Esophagus mucosa (tissue), 1 donor: ENCODE data around the gene CNTN4. TPM values are rescaled to one million over a fixed set of nuclear protein-coding genes. Genes with fewer than 3 reads are reported as not detected.
"Not testable (repeated sequence)": the region's sequence is repeated elsewhere in the genome, so short reads cannot be mapped to it uniquely, and the experiment has no call there.

ENCODE experiments used
- ATAC-seq: fragments of 200-7000 bp; cut with Tn5 transposase; one replicate; pipeline ENCODE4 v1.9.1; 2020
- total RNA-seq: library from RNA; stranded (reverse); gene quantifications from one replicate; pipeline ENCODE4 v1.2.4, GENCODE V29; 2023
- donor health status: DM: yes; HTN: yes; CAD: no.

The CNTN4 gene
- total RNA-seq, 1 donor from 2014 or later: 0.68 TPM

GRCh38 chr3:2820982-2821381 is 722.3 kb downstream of the CNTN4 start:
- not testable (repeated sequence) for ATAC-seq

DNA sequence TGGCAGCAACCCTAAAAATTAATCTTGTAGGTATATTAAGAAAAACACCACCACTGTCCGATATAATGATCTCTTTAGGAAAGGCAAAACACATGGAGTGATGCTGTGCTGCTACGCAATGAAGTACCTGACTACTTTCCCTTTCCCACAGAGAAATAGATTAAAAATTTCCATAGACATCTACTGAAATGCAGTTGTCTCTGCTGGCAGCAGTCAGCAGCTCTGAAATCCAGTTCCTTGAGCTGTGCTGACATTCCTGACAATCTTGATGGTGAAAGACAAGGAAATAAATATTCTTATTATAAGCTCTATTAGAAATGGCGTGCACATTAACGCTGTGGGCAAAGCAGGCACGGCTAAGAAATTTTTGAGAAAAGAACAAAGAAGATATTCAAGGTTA is 723.9 kb downstream of the CNTN4 start:
- no peak for ATAC-seq

- no peak for ATAC-seq
These were observed 724.4 kb downstream of the CNTN4 start for GRCh38 chr3:2823031-2823430.

- ATAC-seq: no peak
These were observed 725.0 kb downstream of the CNTN4 start for GRCh38 chr3:2823437-2824211.

DNA sequence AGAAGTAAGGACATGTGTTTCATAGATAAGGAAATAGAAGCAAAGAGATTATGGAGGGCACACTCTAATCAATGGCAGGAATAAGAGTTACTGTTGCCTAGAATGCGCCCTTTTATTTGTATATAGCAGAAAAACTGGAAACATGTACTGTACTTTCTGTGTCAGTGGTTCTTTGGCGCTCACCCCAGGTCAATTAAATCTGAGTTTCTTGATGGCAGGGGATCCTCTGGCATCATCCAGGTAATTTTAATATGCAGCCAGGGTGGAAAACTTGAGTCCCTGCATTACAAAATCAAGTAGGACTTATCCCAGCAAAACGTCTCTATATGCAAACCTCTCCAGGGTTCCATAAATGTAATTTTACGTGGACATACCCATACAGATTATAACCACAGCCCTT is 727.4 kb downstream of the CNTN4 start:
- no peak for ATAC-seq

- no peak for ATAC-seq
These were observed 727.8 kb downstream of the CNTN4 start for GRCh38 chr3:2826453-2826852.

DNA sequence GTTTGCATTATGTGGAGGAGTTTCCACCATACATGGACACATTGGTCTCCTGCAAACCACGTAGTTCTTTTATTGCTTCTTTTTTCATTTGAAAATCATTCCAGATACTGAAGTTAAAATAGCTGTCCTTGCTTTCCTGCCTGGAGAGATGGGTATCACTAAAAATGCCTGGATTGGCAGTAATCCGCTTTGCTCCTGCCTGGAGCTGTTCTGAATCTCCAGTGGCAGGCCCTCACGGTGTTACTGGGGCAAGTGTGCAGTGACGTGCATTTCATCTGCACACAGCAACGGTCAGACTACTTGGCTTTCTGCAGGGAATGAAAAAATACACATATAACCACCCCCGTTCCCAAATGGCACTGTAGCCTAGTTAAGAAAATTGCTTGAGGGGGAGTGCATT is 738.6 kb downstream of the CNTN4 start:
- no peak for ATAC-seq

- ATAC-seq: no peak
These were observed 739.2 kb downstream of the CNTN4 start for GRCh38 chr3:2837910-2838309.

DNA sequence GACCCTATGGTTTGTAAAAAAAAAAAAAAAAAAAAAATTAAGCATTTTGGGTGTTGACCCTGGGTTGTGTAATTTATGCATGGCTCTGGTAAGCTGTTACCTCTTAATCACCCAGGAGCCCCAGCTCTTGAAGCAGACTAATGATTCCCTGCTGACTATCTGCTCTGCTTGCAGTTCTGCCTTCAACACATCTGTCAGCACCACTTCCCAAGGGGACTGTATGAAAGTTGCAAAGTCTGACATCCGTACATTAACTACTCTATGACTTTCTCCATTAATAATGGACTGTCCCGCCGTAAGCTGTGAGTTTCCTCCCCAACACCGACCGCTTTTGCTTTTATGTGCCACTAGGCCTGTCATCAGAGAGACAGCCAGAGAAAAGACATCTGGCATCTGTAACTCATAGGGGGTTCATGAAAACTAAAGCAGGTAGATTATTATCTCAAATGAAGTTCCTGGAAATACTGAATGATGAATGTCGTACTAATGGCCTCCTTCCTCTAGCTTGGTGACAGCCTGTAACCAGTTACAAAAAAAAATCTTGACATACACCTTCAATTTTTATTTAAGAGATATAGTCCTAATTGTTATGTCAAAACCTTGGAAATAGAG is 740.0 kb downstream of the CNTN4 start:
- no peak for ATAC-seq

- no peak for ATAC-seq
These were observed 741.2 kb downstream of the CNTN4 start for GRCh38 chr3:2839876-2840275.

GRCh38 chr3:2847062-2847841 is 748.6 kb downstream of the CNTN4 start:
- no peak for ATAC-seq

- no peak for ATAC-seq
These were observed 750.4 kb downstream of the CNTN4 start for GRCh38 chr3:2849092-2849491.

DNA sequence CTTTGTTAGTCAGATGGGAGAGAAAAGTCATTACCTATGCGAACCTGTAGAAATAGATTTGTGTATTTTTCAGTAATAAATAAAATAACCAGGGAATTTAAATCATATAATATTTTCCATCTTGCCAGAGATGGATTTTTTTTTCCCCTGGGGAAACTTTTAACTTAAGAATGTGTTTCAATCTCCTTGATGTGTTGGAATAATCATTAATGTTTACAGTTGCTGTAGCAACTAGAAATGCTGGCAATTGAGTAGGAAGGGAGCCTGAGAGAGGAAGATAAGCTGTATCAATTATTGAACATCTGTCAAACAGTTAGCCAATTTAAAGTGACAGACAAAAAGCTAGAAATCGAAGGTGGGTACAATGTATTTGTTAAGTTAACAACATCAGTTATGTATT is 752.0 kb downstream of the CNTN4 start:
- ATAC-seq: no peak

DNA sequence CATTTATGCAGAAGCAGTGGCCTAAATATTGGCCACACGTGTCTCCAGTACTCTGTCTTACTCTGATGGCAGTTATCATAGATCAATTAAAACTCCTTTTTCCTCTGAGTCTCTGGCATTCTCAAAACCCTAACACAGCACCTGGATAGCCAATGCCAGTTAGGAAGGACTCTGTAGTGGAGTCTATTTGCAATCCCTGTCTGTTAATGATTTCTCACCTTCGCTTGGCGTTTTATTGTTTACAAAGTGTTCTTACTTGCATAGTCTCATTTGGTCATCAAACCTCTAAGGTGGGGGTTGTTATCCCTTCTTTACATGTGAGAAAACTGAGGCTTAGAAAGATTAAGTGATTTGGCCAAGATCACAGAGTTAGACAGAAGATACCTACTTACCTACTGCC is 752.7 kb downstream of the CNTN4 start:
- no peak for ATAC-seq

- no peak for ATAC-seq
These were observed 753.2 kb downstream of the CNTN4 start for GRCh38 chr3:2851835-2852234.

DNA sequence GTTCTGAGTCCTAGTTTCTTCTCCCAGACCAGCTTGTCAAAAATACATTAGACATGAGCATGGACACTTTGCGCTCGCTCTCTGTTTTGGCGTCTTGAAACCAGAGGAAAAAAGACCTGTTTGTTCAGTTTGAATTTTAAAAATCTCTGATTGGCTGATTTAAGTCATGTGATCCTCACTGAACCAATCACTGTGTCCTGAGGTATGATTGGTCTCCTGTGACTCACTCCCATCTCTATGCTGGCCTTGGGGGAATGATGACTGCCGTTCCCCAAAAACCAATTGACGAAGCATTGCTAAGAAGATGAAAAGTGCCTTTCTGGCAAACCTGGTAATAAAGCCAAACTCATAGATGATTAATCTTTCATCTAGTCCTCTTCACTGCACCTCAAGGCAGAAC is 755.0 kb downstream of the CNTN4 start:
- ATAC-seq: no peak

DNA sequence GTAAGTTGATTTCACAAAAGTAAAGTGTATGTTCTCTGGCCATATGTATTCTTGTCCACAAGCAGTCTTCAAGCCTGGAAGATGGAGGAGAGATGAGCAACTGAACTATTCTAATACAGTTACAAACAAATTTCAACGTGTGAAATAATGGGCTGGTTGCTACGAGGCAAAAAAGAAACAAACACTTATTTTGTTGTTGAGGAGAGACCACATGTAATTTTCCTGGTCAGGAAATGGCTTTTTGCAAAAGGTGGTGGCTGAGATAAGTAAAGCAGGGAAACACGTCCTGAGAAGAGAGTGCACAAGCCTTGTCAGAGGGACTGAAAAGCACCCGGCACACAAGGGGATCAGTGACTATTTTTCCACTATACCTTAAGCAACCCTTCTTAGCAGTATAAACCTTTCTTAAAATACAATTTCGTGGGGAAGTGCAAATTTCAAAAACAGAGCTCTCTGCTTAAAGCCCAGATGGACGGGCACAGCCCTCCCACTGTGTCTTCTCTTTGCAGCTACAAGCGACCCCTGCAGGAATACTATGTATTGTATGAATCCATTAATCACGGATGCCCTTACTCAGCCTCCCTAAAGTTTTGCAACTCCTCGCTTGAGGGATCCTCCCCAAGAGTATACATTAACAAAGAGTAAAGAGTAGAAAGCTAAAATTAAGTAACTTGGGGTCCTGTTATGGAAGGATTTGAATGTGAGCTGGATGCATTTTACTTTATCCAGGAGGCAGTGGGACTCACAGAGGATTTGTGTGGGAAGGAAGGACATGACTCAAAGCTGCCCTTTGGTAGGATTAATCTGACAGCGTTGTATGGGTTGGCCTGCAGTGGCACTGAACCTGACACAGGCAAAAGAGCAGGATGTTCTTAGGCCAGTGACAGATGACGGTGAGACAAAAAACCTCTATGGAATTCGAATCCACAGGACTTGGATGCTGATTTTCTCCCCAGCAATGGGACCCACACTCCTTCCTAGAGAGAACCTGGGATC is 757.8 kb downstream of the CNTN4 start:
- ATAC-seq: no peak

GRCh38 chr3:2860626-2861025 is 762.0 kb downstream of the CNTN4 start:
- ATAC-seq: no peak

DNA sequence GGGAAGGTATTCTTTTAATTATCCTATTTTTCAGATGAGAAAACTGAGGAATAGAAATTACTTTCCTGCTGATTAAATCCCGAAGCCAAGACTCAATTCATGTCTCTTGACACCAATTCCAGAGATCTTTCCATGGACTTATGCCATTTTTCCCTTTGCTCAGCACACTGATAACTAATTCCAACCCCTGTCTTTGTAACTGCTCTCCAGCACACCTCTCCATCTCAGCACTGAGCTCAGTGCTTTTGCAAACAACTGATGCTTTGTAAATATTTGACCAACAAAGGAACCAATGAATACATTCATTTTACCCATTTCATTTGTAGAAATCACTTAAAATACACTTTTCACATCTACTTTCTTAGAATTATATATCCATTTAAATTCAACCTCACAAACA is 762.5 kb downstream of the CNTN4 start:
- ATAC-seq: no peak

DNA sequence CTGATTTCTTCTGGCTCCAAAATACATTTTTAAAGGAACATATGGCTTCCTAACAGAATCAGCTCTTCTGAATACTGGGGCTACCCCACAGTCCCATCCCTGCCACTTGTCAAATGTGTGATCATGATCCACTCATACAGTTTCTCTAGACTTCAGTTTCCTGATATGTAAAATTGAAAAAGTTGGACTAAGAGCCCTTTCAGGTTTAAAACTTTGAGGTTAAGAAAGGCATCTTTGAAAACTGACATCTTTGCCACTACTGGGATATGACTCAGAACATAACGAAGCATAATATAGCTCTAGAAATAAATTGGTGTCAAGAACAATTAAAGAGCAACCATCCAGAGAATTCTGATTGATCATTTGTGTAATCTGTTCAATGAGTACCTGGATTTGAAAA is 763.3 kb downstream of the CNTN4 start:
- no peak for ATAC-seq

DNA sequence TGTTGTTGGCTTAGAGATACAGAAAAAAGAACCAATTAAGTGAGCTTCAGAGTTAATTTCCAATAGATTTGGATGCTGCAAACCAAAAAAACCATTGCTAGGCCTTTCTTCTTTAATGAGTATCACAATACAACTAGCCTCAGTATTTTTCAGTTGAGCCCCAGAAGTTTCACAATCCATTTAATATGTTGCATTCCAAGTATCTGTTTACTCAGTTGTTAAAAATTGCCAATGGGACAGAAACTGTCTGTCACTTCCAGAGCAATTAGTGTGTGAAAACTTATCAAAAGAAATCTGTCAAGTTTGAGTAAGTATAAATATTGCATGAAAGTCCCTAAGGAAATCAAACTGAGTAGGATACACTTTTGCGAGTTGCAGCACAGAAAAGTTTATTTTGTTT is 763.7 kb downstream of the CNTN4 start:
- ATAC-seq: no peak

DNA sequence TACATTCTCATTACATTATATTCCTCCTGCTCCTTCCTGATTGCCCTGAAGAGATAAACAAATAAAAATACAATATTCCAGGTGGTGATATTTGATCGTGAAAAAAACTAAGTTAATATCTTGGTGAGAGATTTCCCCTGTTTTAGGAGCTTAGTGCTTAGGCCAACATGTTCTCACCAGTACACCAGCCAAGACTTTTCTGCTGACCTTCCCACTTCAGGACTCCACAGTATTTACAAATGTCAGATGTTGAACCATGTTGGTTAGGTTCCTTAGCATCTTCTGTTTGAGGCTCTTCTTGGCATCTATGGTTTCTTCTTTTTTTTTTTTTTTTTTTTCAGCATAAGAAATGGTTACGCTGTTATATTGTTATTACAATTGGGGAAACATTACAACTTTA is 764.5 kb downstream of the CNTN4 start:
- no peak for ATAC-seq

GRCh38 chr3:2869905-2870304 is 771.2 kb downstream of the CNTN4 start:
- ATAC-seq: no peak
